Mesothelial cell of epicardium (in vitro differentiated cells): ENCODE measurements around the gene LSM3. TPM values are rescaled to one million over a fixed set of nuclear protein-coding genes. Genes with fewer than 3 reads are reported as not detected.

Experiments
- DNase-seq, 2 experiments: peaks; one replicate each; pipeline ENCODE4 v3.0.0; 2021; ENCODE audit warnings: low spot score in 2 of 2; ENCODE audit not compliant: unreplicated experiment in 2 of 2
- H3K27ac Mint-ChIP-seq: 2 replicates; pipeline ENCODE4 v1.8.0; 2021; ENCODE audit warnings: mixed read lengths
- H3K27me3 Mint-ChIP-seq: 2 replicates; pipeline ENCODE4 v1.8.0; 2021; ENCODE audit warnings: low read depth, mixed read lengths
- H3K36me3 Mint-ChIP-seq: 2 replicates; pipeline ENCODE4 v1.8.0; 2021; ENCODE audit warnings: mixed read lengths
- H3K4me1 Mint-ChIP-seq: 2 replicates; pipeline ENCODE4 v1.8.0; 2021; ENCODE audit warnings: mixed read lengths
- H3K4me3 Mint-ChIP-seq: 2 replicates; pipeline ENCODE4 v1.8.0; 2021; ENCODE audit warnings: mild to moderate bottlenecking, moderate library complexity, mixed read lengths
- H3K9me3 Mint-ChIP-seq: 2 replicates; pipeline ENCODE4 v1.8.0; 2021; ENCODE audit warnings: mixed read lengths
- CTCF ChIP-seq: fragments of 200-600 bp; sonication (generic); IDR thresholded peaks from one replicate; pipeline ENCODE4 v1.5.0; 2021; ENCODE audit warnings: antibody characterized with exemption; ENCODE audit not compliant: unreplicated experiment
- total RNA-seq: library from RNA; stranded (reverse); gene quantifications from 3 replicates; pipeline ENCODE4 v1.2.1, GENCODE V29; 2021

LSM3 gene
- total RNA-seq, 1 donor from 2014 or later = 9.6 TPM

- Mint-ChIP-seq H3K27ac (no peak overlapping the region), H3K27me3 (no peaks in the 10 kb centered on the region), H3K9me3 (no peaks in the 10 kb centered on the region), H3K4me3 (no peak overlapping the region), H3K36me3 (peaks cover 29% of the 10 kb centered on the region), H3K4me1 (peaks cover 4% of the 10 kb centered on the region)
- no peak for DNase-seq
- no peak for TF ChIP-seq CTCF
Measured at GRCh38 chr3:14132120-14132519, 46.5 kb upstream of the LSM3 start.

- Mint-ChIP-seq H3K27ac (no peak overlapping the region), H3K4me1 (no peaks in the 10 kb centered on the region), H3K9me3 (no peaks in the 10 kb centered on the region), H3K36me3 (peaks cover 29% of the 10 kb centered on the region), H3K4me3 (no peak overlapping the region), H3K27me3 (no peaks in the 10 kb centered on the region)
- no peak for DNase-seq
- no peak for TF ChIP-seq CTCF
Measured at GRCh38 chr3:14132689-14133088, 45.9 kb upstream of the LSM3 start.

GRCh38 chr3:14133188-14133800 lies 45.3 kb upstream of the LSM3 start:
- H3K27ac Mint-ChIP-seq = no peak overlapping the region
- DNase-seq = no peak
- no peaks in the 10 kb centered on the region for H3K27me3 Mint-ChIP-seq

GRCh38 chr3:14133876-14134275 lies 44.7 kb upstream of the LSM3 start:
- DNase-seq = no peak
- Mint-ChIP-seq H3K27me3 (no peaks in the 10 kb centered on the region), H3K27ac (no peak overlapping the region), H3K4me1 (no peaks in the 10 kb centered on the region), H3K4me3 (no peak overlapping the region), H3K36me3 (peaks cover 20% of the 10 kb centered on the region), H3K9me3 (no peaks in the 10 kb centered on the region)
- no peak for TF ChIP-seq CTCF

More at GRCh38 chr3:14133188-14133800, 45.3 kb upstream of the LSM3 start:
- H3K4me1 Mint-ChIP-seq = no peaks in the 10 kb centered on the region
- TF ChIP-seq CTCF = no peak
- H3K36me3 Mint-ChIP-seq = peaks cover 25% of the 10 kb centered on the region
- no peaks in the 10 kb centered on the region for H3K9me3 Mint-ChIP-seq
- no peak overlapping the region for H3K4me3 Mint-ChIP-seq

- Mint-ChIP-seq H3K4me1 (no peaks in the 10 kb centered on the region), H3K36me3 (peaks cover 18% of the 10 kb centered on the region), H3K4me3 (no peak overlapping the region), H3K27ac (no peak overlapping the region), H3K9me3 (no peaks in the 10 kb centered on the region), H3K27me3 (no peaks in the 10 kb centered on the region)
- DNase-seq = no peak
- TF ChIP-seq CTCF = no peak
Measured at GRCh38 chr3:14134291-14134690, 44.3 kb upstream of the LSM3 start.

- peaks cover 21% of the 10 kb centered on the region for H3K36me3 Mint-ChIP-seq
- H3K4me1 Mint-ChIP-seq = no peaks in the 10 kb centered on the region
- no peak overlapping the region for H3K4me3 Mint-ChIP-seq
- H3K27me3 Mint-ChIP-seq = no peaks in the 10 kb centered on the region
- no peak for TF ChIP-seq CTCF
- H3K9me3 Mint-ChIP-seq = no peaks in the 10 kb centered on the region
- no peak overlapping the region for H3K27ac Mint-ChIP-seq
- no peak for DNase-seq
Measured at GRCh38 chr3:14135581-14135980, 43.0 kb upstream of the LSM3 start.
